RWPE2 (cell line): ENCODE results near the gene KLRD1.

ENCODE experiments used
- ATAC-seq: fragments of 200-7000 bp; cut with Tn5 transposase; 3 replicates; pipeline ENCODE4 v1.9.1; 2021; ENCODE audit warnings: low read depth
- DNase-seq: peaks from one replicate; pipeline ENCODE4 v3.0.0-alpha.2; 2020; ENCODE audit warnings: low spot score
- H3K27ac ChIP-seq: fragments of 450-650 bp; 2 replicates; pipeline ENCODE4 v1.5.1; 2017; ENCODE audit warnings: mild to moderate bottlenecking; ENCODE audit not compliant: poor library complexity, severe bottlenecking
- H3K27me3 ChIP-seq: fragments of 250-450 bp; sonication (Bioruptor Pico); 2 replicates; pipeline ENCODE4 v1.5.1; 2021; ENCODE audit warnings: mild to moderate bottlenecking, moderate library complexity; ENCODE audit not compliant: insufficient read depth, poor library complexity, severe bottlenecking
- H3K36me3 ChIP-seq: fragments of 250-450 bp; sonication (Bioruptor Pico); 2 replicates; pipeline ENCODE4 v1.5.1; 2020; ENCODE audit warnings: low read depth, mild to moderate bottlenecking, moderate library complexity
- H3K4me1 ChIP-seq: fragments of 250-450 bp; sonication (Bioruptor Pico); 2 replicates; pipeline ENCODE4 v1.5.1; 2021; ENCODE audit warnings: mild to moderate bottlenecking, moderate library complexity; ENCODE audit not compliant: insufficient read depth, poor library complexity, severe bottlenecking
- H3K4me3 ChIP-seq: fragments of 250-450 bp; sonication (Bioruptor Pico); 2 replicates; pipeline ENCODE4 v1.5.1; 2021; ENCODE audit warnings: mild to moderate bottlenecking, moderate library complexity; ENCODE audit not compliant: severe bottlenecking
- H3K9me3 ChIP-seq: fragments of 250-450 bp; sonication (Bioruptor Pico); 2 replicates; pipeline ENCODE4 v1.5.1; 2021; ENCODE audit warnings: mild to moderate bottlenecking, moderate library complexity; ENCODE audit not compliant: severe bottlenecking
- CTCF ChIP-seq: fragments of 450-650 bp; IDR thresholded peaks from one replicate; pipeline ENCODE4 v1.5.1; 2017; ENCODE audit warnings: mild to moderate bottlenecking, moderate library complexity; ENCODE audit not compliant: poor library complexity, severe bottlenecking

The KLRD1 gene

GRCh38 chr12:10361622-10362021 lies 54.0 kb downstream of the KLRD1 start:
- no peaks in the 10 kb centered on the region for H3K9me3 ChIP-seq
- peaks cover 16% of the 10 kb centered on the region for H3K4me1 ChIP-seq
- TF ChIP-seq CTCF = no peak
- peak overlapping the region; percentile 85 for H3K27ac ChIP-seq
- DNase-seq (no peak), ATAC-seq (no peak)
- no peaks in the 10 kb centered on the region for H3K36me3 ChIP-seq
- no peaks in the 10 kb centered on the region for H3K27me3 ChIP-seq
- no peak overlapping the region for H3K4me3 ChIP-seq

- ATAC-seq (no peak), DNase-seq (no peak)
- no peaks in the 10 kb centered on the region for H3K9me3 ChIP-seq
- H3K4me3 ChIP-seq = no peak overlapping the region
- H3K4me1 ChIP-seq = peaks cover 16% of the 10 kb centered on the region
- peak overlapping the region; percentile 85 for H3K27ac ChIP-seq
- TF ChIP-seq CTCF = no peak
- no peaks in the 10 kb centered on the region for H3K27me3 ChIP-seq
- H3K36me3 ChIP-seq = no peaks in the 10 kb centered on the region
These were observed 54.7 kb downstream of the KLRD1 start for GRCh38 chr12:10362325-10362724.

- no peak for DNase-seq
- no peaks in the 10 kb centered on the region for H3K9me3 ChIP-seq
- peak overlapping the region; percentile 85 for H3K27ac ChIP-seq
- peaks cover 16% of the 10 kb centered on the region for H3K4me1 ChIP-seq
- ATAC-seq = no peak
- TF ChIP-seq CTCF = no peak
- peak overlapping the region; percentile 39 for H3K4me3 ChIP-seq
- no peaks in the 10 kb centered on the region for H3K27me3 ChIP-seq
- no peaks in the 10 kb centered on the region for H3K36me3 ChIP-seq
These were observed 55.4 kb downstream of the KLRD1 start for GRCh38 chr12:10362828-10363657.

- DNase-seq = no peak
- peak overlapping the region; percentile 85 for H3K27ac ChIP-seq
- H3K4me3 ChIP-seq = peak overlapping the region; percentile 39
- H3K4me1 ChIP-seq = peaks cover 16% of the 10 kb centered on the region
- no peaks in the 10 kb centered on the region for H3K9me3 ChIP-seq
- TF ChIP-seq CTCF = no peak
- H3K36me3 ChIP-seq = no peaks in the 10 kb centered on the region
- H3K27me3 ChIP-seq = no peaks in the 10 kb centered on the region
- ATAC-seq = no peak
These were observed 55.9 kb downstream of the KLRD1 start for GRCh38 chr12:10363658-10363913.
